Fibroblast of lung (primary cell): ENCODE data around the gene NSMCE3.

Experiments
- CTCF ChIP-seq, 2 donors: IDR thresholded peaks in 1 of 2; conservative IDR thresholded peaks in 1 of 2; 1 replicate in 1 of 2; 2 replicates in 1 of 2; pipeline ENCODE4 v1.5.1; 2011 to 2012; ENCODE audit warnings: low read length in 2 of 2, control low read depth in 1 of 2, inconsistent platforms in 1 of 2, low read depth in 1 of 2, mild to moderate bottlenecking in 1 of 2
- EZH2 ChIP-seq: IDR thresholded peaks from 2 replicates; pipeline ENCODE4 v1.5.1; 2012; ENCODE audit warnings: low read length, control low read depth, mild to moderate bottlenecking; ENCODE audit errors: missing control alignments

GRCh38 chr15:29233566-29233965, 36.1 kb downstream of the NSMCE3 start:
- TF ChIP-seq CTCF (conservative IDR thresholded peaks at IDR 0.05 in 1 of 2, IDR thresholded peaks at IDR 0.05 in 1 of 2; ENCODE audit: low read depth in 1 of 2, low read length in 2 of 2) (no peak), EZH2 (no peak)
